Chondrocyte (in vitro differentiated cells): Measurements from ENCODE around the gene PTGIS. TPM values are rescaled to one million over a fixed set of nuclear protein-coding genes. Genes with fewer than 3 reads are reported as not detected.

ENCODE experiments used
- DNase-seq: peaks from one replicate; pipeline ENCODE4 v3.0.0; 2021; ENCODE audit warnings: mixed read lengths, low spot score
- H3K27ac Mint-ChIP-seq: one replicate; pipeline ENCODE4 v1.8.0; 2021; ENCODE audit warnings: mild to moderate bottlenecking, moderate library complexity, mixed read lengths; ENCODE audit not compliant: unreplicated experiment
- H3K27me3 Mint-ChIP-seq: 2 replicates; pipeline ENCODE4 v1.8.0; 2021; ENCODE audit warnings: low read depth, mixed read lengths
- H3K36me3 Mint-ChIP-seq: 2 replicates; pipeline ENCODE4 v1.8.0; 2021; ENCODE audit warnings: low read depth, mixed read lengths
- H3K4me1 Mint-ChIP-seq: 2 replicates; pipeline ENCODE4 v1.8.0; 2021; ENCODE audit warnings: low read depth, mild to moderate bottlenecking, mixed read lengths
- H3K4me3 Mint-ChIP-seq: one replicate; pipeline ENCODE4 v1.8.0; 2021; ENCODE audit warnings: mild to moderate bottlenecking, moderate library complexity, mixed read lengths; ENCODE audit not compliant: unreplicated experiment
- H3K9me3 Mint-ChIP-seq: 2 replicates; pipeline ENCODE4 v1.8.0; 2021; ENCODE audit warnings: low read depth, mixed read lengths
- total RNA-seq: library from RNA; stranded (reverse); gene quantifications from 3 replicates; pipeline ENCODE4 v1.2.1, GENCODE V29; 2021
- TF ChIP-seq, protein P1 (sequence below): fragments of 200-600 bp; sonication (generic); IDR thresholded peaks from 2 replicates; pipeline ENCODE4 v1.5.0; 2021; ENCODE audit warnings: antibody characterized with exemption, mild to moderate bottlenecking, moderate library complexity

Gene PTGIS
- total RNA-seq, 1 donor from 2014 or later, result 91.5 TPM

DNA sequence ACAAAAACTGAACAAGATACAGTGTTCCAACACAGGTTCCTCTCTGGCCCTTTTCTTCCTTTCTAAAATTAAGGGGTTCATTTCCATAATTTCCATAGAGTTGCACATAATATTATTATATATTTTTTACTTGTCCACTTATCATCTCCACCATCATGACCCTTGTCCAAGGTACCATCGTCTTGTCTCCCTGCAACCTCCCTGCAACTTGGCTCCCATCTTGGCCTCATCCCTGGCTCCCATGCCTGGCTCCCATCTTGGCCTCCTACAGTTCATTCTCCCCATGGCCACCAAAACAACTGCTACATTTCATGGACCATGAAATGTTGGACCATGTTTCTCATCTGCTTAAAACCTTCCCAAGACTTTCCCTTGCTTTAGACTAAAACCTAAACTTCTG is 82.4 kb downstream of the PTGIS start:
- Mint-ChIP-seq H3K27me3 (peaks cover 52% of the 10 kb centered on the region), H3K9me3 (no peaks in the 10 kb centered on the region), H3K36me3 (peaks cover 1% of the 10 kb centered on the region), H3K27ac (no peak overlapping the region), H3K4me3 (no peak overlapping the region), H3K4me1 (peaks cover 12% of the 10 kb centered on the region)
- DNase-seq, result no peak
- TF ChIP-seq, protein P1, sequence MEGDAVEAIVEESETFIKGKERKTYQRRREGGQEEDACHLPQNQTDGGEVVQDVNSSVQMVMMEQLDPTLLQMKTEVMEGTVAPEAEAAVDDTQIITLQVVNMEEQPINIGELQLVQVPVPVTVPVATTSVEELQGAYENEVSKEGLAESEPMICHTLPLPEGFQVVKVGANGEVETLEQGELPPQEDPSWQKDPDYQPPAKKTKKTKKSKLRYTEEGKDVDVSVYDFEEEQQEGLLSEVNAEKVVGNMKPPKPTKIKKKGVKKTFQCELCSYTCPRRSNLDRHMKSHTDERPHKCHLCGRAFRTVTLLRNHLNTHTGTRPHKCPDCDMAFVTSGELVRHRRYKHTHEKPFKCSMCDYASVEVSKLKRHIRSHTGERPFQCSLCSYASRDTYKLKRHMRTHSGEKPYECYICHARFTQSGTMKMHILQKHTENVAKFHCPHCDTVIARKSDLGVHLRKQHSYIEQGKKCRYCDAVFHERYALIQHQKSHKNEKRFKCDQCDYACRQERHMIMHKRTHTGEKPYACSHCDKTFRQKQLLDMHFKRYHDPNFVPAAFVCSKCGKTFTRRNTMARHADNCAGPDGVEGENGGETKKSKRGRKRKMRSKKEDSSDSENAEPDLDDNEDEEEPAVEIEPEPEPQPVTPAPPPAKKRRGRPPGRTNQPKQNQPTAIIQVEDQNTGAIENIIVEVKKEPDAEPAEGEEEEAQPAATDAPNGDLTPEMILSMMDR, result no peak

DNA sequence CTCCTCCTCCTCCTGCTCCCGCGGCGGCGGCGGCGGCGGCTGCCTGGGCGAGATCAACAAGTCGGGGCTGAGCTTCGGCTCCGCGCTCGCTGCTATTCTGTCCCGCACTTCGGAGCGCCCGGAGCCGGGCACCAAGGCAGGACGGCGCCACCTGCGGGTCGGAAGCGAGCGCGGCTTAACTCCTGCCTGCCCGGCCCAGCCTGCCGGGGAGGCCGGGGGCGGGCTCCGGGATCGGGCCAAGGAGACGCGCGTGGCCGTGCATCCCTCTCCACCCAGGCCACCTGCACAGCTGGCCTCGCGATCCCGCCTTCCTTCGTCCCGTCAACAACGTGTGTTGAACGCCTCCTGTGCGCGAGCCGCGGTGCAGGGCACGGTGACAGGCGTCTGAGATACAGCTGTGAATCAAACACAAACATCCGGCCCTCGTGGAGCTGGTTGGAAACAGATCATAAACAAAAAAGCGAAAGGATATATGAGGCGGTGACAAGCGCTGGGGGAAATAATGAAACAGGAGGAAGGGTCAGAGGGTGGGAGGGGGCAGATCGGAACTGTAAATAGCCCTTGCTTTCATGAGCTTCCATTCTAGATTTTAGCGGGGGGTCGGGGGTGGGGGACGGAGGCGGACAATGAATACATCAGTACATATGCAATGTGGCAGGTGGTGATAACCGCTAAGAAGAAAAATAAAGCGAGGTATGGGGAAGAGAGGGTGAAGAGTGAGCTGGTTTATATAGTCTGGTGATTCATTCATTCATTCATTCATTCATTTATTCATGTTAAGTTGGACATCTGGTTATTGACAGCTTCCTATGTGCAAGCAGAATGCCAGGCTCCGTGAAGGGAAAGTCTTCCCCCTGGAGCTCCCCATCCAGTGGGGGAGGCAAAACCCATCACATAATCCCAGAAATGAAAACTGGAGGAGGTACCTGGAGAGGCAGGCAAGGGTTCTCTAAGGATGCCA is 83.5 kb downstream of the PTGIS start:
- H3K9me3 Mint-ChIP-seq, result no peaks in the 10 kb centered on the region
- TF ChIP-seq, protein P1, result peak; percentile 95
- H3K36me3 Mint-ChIP-seq, result peaks cover 1% of the 10 kb centered on the region
- peaks cover 46% of the 10 kb centered on the region for H3K27me3 Mint-ChIP-seq
- H3K4me1 Mint-ChIP-seq, result peaks cover 12% of the 10 kb centered on the region
- H3K27ac Mint-ChIP-seq, result no peak overlapping the region
- H3K4me3 Mint-ChIP-seq, result peak overlapping the region; percentile 82
- no peak for DNase-seq

DNA sequence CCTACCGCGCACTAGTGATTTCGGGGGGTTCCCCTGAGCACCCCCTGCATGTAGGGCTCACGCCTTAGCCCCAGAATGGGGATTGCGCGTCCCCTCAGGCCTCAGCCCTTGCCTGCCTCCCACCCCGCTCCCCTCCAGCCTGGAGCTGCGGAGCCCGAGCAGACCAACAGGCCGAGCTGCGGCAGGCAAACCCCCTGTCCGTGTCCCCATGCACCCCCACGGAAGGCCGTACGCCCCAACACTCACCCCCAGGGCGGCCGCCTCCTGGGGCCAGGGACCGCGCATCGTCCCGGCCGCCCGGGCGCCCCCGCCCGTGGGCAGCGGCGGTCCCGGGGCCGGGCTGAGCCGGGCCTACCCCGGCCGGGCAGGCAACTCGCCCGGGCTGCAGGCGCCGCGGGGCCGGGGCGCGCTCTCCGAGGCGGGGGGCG is 84.2 kb downstream of the PTGIS start:
- H3K27ac Mint-ChIP-seq, result no peak overlapping the region
- H3K4me3 Mint-ChIP-seq, result peak overlapping the region; percentile 35
- DNase-seq, result no peak
- no peaks in the 10 kb centered on the region for H3K36me3 Mint-ChIP-seq
- no peaks in the 10 kb centered on the region for H3K9me3 Mint-ChIP-seq
- peaks cover 40% of the 10 kb centered on the region for H3K27me3 Mint-ChIP-seq
- TF ChIP-seq, protein P1, result no peak
- peaks cover 12% of the 10 kb centered on the region for H3K4me1 Mint-ChIP-seq

DNA sequence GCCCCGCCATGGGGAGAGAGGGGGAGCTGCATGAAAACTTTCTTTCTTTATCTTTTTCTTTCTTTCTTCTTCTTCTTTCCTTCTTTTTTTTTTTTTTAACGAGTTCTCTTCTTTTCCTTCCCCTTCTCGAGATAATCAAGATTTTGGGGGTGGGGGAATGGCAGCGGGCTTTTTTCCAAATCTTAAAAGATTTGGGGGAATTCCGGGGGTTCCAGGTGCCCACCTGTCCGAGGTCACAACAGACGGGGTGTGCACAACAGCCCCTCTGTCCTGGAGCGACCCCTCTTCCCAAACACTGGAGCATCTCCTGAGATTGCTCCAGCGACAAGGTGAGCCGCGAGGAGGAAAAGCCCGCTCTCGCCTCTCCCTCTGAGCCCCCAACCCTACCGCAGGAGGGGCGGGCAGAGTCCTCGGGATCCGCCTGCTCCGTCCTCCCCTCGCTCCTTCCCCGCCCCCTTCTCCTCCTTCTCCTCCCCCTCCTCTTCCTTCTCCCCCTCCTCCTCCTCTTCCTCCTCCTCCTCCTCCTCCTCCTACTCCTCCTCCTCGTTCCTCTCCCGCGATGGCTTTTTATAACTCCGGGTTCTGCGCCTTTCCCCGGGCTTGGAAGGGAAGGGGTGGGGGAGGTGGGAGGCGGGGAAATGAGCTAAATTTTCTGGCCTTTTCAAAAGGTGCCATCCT is 84.8 kb downstream of the PTGIS start:
- H3K4me1 Mint-ChIP-seq, result peaks cover 12% of the 10 kb centered on the region

DNA sequence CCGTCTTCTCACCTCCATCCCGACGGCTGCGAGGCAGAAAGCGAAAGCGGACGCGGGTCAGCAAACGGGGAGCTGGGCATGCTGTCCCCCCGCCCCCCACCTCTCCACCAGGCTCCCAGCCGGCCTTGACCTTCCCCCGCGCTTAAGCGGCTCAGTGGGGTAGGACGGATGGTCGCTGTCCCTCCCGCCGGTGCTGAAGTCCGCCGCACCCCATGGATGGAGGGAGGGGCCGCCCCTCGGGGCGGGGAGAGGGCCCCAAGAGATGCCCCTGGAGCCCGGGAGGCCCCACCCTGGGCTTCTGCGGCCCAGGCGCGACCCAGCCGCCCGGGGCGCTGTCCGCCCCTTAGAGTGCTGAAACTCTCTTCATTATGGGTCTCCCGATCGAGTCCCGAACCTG is 85.3 kb downstream of the PTGIS start, which contains the start of gene KCNB1:
Gene KCNB1 (minus strand): TSS at position 48 of the 397 bp plus-strand sequence. CDS start 188 bp downstream, outside the sequence.
- peaks cover 38% of the 10 kb centered on the region for H3K27me3 Mint-ChIP-seq
- H3K9me3 Mint-ChIP-seq, result no peaks in the 10 kb centered on the region
- H3K4me1 Mint-ChIP-seq, result peaks cover 12% of the 10 kb centered on the region
- TF ChIP-seq, protein P1, result peak; percentile 38
- DNase-seq, result no peak
- H3K36me3 Mint-ChIP-seq, result no peaks in the 10 kb centered on the region
- H3K4me3 Mint-ChIP-seq, result peak within 1 kb of the TSS; percentile 57
- H3K27ac Mint-ChIP-seq, result no peak within 1 kb of the TSS

More for the DNA sequence above, 84.8 kb downstream of the PTGIS start:
- Mint-ChIP-seq H3K36me3 (no peaks in the 10 kb centered on the region), H3K27ac (no peak overlapping the region), H3K9me3 (no peaks in the 10 kb centered on the region), H3K27me3 (peaks cover 39% of the 10 kb centered on the region), H3K4me3 (peak overlapping the region; percentile 57)
- DNase-seq, result no peak
- TF ChIP-seq, protein P1, result no peak
